Measurements from ENCODE around the gene ZNF319. TPM values are rescaled to one million over a fixed set of nuclear protein-coding genes. Genes with fewer than 3 reads are reported as not detected.

ZNF319 gene
- total and polyA plus RNA-seq, 4 experiments from 2014 or later, result 2.3 to 20.5 (median 18.1) TPM

DNA sequence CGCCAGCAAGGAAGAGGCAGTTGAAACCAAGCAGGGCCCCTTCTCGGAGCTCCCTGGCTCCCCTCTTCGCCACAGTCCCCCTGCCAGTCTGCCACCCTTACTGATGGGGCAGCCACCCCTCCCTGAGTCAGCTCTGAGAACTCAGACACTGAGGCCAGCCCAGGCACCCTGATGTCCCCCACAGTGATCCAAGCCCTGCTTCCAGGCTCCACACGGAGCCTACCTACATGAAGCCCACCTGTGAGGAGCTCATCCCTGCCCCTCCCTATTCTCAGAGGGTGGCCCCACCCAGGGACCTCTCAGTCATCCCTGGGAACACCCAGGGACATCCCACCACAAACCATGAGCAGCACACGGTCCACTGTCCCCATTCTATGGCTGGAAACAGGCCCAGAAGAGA lies 38.4 kb downstream of the ZNF319 start:
- H3K4me1 ChIP-seq (ENCODE audit: insufficient read depth, low read length), result no peaks in the 10 kb centered on the region
- POLR2A ChIA-PET (ENCODE audit: partially characterized antibody), result interaction anchor here (0.7 kb wide), 1 partner anchor 39 kb away, joined by 3 read pairs; the partner anchor contains the start of gene USB1
- peaks cover 0 to 3% of the 10 kb centered on the region in 2 donors for H3K27me3 Mint-ChIP-seq
- no peak overlapping the region for H3K4me3 ChIP-seq (ENCODE audit: low read length in 2 of 2)
- H3K27ac ChIP-seq (ENCODE audit: low read depth, low read length), result no peak overlapping the region
- no peaks in the 10 kb centered on the region for H3K36me3 Mint-ChIP-seq
- H3K4me1 Mint-ChIP-seq, result no peaks in the 10 kb centered on the region
- intact Hi-C loops (cut with micrococcal nuclease), result no loop called here
- no peaks in the 10 kb centered on the region for H3K9me3 ChIP-seq (ENCODE audit: control insufficient read depth in 1 of 2, low read length in 2 of 2)
- no peak for DNase-seq
- CTCF ChIA-PET (ENCODE audit: partially characterized antibody), result no interaction called here
- no peaks in the 10 kb centered on the region for H3K36me3 ChIP-seq (ENCODE audit: insufficient read depth, low read length)
- H3K27me3 ChIP-seq (ENCODE audit: insufficient read depth, low read length), result no peaks in the 10 kb centered on the region
- H3K4me3 Mint-ChIP-seq, result no peak overlapping the region
- peak overlapping the region in 1 of 7 donors; percentile 29 for H3K27ac Mint-ChIP-seq
- peaks cover 0 to 2% (median 0%) of the 10 kb centered on the region in 8 donors for H3K9me3 Mint-ChIP-seq

DNA sequence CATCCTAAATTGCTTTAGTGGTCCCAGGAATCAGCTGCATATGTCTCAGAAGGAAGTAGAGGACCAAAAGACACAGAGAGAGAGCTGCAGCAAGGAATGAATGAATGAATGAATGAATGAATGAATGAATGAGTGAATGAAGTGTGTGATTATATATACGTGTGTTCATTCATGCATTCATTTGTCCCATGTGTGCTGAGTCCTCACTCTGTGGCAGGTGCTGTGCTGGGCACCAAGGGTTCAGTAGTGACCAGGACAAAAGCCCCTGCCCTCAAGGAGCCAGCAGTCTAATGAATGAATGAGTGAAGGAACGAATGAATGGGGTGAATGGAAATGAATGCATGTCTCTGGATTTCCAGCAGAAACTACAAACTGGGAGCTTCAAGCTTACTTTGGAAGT lies 38.9 kb downstream of the ZNF319 start:
- intact Hi-C loops (cut with micrococcal nuclease), result no loop called here
- Histone ChIP-seq H3K4me3 (ENCODE audit: low read length in 2 of 2) (no peak overlapping the region), H3K9me3 (ENCODE audit: control insufficient read depth in 1 of 2, low read length in 2 of 2) (no peaks in the 10 kb centered on the region), H3K27me3 (ENCODE audit: insufficient read depth, low read length) (no peaks in the 10 kb centered on the region), H3K36me3 (ENCODE audit: insufficient read depth, low read length) (no peaks in the 10 kb centered on the region), H3K4me1 (ENCODE audit: insufficient read depth, low read length) (no peaks in the 10 kb centered on the region), H3K27ac (ENCODE audit: low read depth, low read length) (no peak overlapping the region)
- H3K27ac Mint-ChIP-seq, result peak overlapping the region in 1 of 7 donors; percentile 60
- no peak overlapping the region for H3K4me3 Mint-ChIP-seq
- H3K9me3 Mint-ChIP-seq, result peaks cover 0 to 2% (median 0%) of the 10 kb centered on the region in 8 donors
- no peaks in the 10 kb centered on the region for H3K36me3 Mint-ChIP-seq
- ChIA-PET CTCF (ENCODE audit: partially characterized antibody) (no interaction called here), POLR2A (ENCODE audit: partially characterized antibody) (no interaction called here)
- peaks cover 0 to 3% of the 10 kb centered on the region in 2 donors for H3K27me3 Mint-ChIP-seq
- no peaks in the 10 kb centered on the region for H3K4me1 Mint-ChIP-seq
- DNase-seq, result no peak

DNA sequence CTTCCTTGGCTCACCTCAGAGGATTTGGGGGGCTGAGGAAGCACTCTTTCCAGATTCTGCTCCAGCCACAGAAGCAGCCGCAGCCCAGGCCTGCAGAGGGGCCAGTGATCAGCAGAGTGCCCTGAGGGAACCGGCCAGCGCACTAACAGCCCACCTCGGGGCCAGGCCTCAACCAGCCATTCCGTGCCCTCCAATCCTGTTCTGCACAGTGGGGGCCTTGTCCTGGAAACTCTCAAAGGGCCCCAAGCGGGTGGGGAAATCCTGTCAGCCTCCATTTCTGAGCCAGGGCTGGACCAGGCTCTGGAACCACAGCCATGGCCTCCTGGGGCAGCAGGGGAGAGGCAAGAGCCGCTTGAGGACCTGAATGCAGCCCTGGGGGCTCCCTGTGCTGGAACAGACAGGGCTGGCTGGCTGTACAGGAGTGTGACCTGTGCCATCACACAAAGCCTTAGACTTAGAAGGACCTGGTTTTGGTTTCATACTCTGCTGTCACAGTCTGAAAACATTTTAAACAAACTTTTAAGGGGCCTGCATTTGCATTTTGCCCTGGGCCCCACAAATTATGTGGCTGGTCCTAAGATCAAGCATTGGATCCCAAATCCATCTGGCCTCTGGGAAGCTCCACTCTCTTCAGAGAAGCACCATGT lies 39.5 kb downstream of the ZNF319 start:
- no peaks in the 10 kb centered on the region for H3K36me3 ChIP-seq (ENCODE audit: insufficient read depth, low read length)
- intact Hi-C loops (cut with micrococcal nuclease), result no loop called here
- no peak for DNase-seq
- no peaks in the 10 kb centered on the region for H3K4me1 Mint-ChIP-seq
- H3K36me3 Mint-ChIP-seq, result no peaks in the 10 kb centered on the region
- H3K27me3 ChIP-seq (ENCODE audit: insufficient read depth, low read length), result no peaks in the 10 kb centered on the region
- no peak overlapping the region for H3K4me3 Mint-ChIP-seq
- no peaks in the 10 kb centered on the region for H3K9me3 ChIP-seq (ENCODE audit: control insufficient read depth in 1 of 2, low read length in 2 of 2)
- no peak overlapping the region for H3K27ac ChIP-seq (ENCODE audit: low read depth, low read length)
- ChIA-PET POLR2A (ENCODE audit: partially characterized antibody) (no interaction called here), CTCF (ENCODE audit: partially characterized antibody) (no interaction called here)
- no peak overlapping the region for H3K4me3 ChIP-seq (ENCODE audit: low read length in 2 of 2)
- H3K27ac Mint-ChIP-seq, result peak overlapping the region in 1 of 7 donors; percentile 3
- H3K9me3 Mint-ChIP-seq, result peaks cover 0 to 2% (median 0%) of the 10 kb centered on the region in 8 donors
- H3K4me1 ChIP-seq (ENCODE audit: insufficient read depth, low read length), result no peaks in the 10 kb centered on the region
- H3K27me3 Mint-ChIP-seq, result peaks cover 0 to 3% of the 10 kb centered on the region in 2 donors

DNA sequence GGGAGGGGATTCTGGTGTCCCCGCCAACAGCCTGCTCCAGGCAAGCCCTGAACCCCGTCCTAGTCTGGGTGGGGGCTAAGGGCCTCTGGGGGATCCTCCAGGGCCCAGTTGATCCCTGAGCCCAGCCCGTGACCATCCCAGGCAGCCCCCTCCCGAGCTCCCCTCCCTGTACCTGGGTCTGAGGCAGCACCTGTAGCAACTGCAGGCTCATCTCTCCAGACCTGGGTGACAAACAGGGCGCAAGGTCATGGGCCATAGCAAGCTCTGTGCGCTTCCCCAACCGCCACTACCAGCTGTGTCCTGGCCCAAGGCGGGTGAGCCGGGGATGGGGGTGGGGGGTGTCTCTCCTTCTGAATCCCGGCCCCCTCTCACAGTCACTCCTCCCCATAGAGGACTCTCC lies 40.2 kb downstream of the ZNF319 start:
- Mint-ChIP-seq H3K9me3 (peaks cover 0 to 2% (median 0%) of the 10 kb centered on the region in 8 donors), H3K27me3 (peaks cover 0 to 3% of the 10 kb centered on the region in 2 donors), H3K4me1 (no peaks in the 10 kb centered on the region), H3K4me3 (no peak overlapping the region), H3K27ac (no peak overlapping the region), H3K36me3 (no peaks in the 10 kb centered on the region)
- Histone ChIP-seq H3K4me1 (ENCODE audit: insufficient read depth, low read length) (no peaks in the 10 kb centered on the region), H3K9me3 (ENCODE audit: control insufficient read depth in 1 of 2, low read length in 2 of 2) (no peaks in the 10 kb centered on the region), H3K27ac (ENCODE audit: low read depth, low read length) (no peak overlapping the region), H3K27me3 (ENCODE audit: insufficient read depth, low read length) (no peaks in the 10 kb centered on the region), H3K36me3 (ENCODE audit: insufficient read depth, low read length) (no peaks in the 10 kb centered on the region), H3K4me3 (ENCODE audit: low read length in 2 of 2) (no peak overlapping the region)
- no peak for DNase-seq
- ChIA-PET POLR2A (ENCODE audit: partially characterized antibody) (no interaction called here), CTCF (ENCODE audit: partially characterized antibody) (no interaction called here)
- intact Hi-C loops (cut with micrococcal nuclease), result no loop called here

DNA sequence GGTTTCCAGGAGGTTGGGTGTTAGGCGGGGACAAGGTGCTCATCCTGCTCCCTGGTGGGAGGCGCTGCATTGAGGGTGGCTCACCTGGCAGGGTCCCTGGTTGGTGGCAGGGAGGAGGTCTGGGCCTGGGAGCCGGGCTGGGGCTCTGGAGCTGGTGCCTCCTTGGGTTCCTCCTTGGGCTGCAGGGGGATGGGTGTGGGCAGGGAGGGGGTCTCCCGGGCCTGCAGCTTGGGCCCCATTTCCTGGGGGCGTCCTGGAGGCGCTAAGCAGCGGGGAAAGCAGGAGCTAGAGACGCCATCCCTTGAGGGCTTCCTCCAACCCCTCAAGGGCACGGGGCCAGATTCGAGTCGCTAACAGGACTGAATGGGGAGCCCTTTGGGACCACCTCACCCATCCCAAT lies 40.7 kb downstream of the ZNF319 start:
- Histone ChIP-seq H3K36me3 (ENCODE audit: insufficient read depth, low read length) (no peaks in the 10 kb centered on the region), H3K27me3 (ENCODE audit: insufficient read depth, low read length) (no peaks in the 10 kb centered on the region), H3K9me3 (ENCODE audit: control insufficient read depth in 1 of 2, low read length in 2 of 2) (no peaks in the 10 kb centered on the region), H3K4me1 (ENCODE audit: insufficient read depth, low read length) (no peaks in the 10 kb centered on the region), H3K27ac (ENCODE audit: low read depth, low read length) (no peak overlapping the region), H3K4me3 (ENCODE audit: low read length in 2 of 2) (no peak overlapping the region)
- H3K9me3 Mint-ChIP-seq, result no peaks in the 10 kb centered on the region
- H3K36me3 Mint-ChIP-seq, result no peaks in the 10 kb centered on the region
- H3K4me1 Mint-ChIP-seq, result no peaks in the 10 kb centered on the region
- CTCF ChIA-PET (ENCODE audit: partially characterized antibody), result no interaction called here
- H3K4me3 Mint-ChIP-seq, result no peak overlapping the region
- POLR2A ChIA-PET (ENCODE audit: partially characterized antibody), result no interaction called here
- intact Hi-C loops (cut with micrococcal nuclease), result no loop called here
- DNase-seq, result no peak
- H3K27me3 Mint-ChIP-seq, result peaks cover 0 to 3% of the 10 kb centered on the region in 2 donors
- H3K27ac Mint-ChIP-seq, result no peak overlapping the region

DNA sequence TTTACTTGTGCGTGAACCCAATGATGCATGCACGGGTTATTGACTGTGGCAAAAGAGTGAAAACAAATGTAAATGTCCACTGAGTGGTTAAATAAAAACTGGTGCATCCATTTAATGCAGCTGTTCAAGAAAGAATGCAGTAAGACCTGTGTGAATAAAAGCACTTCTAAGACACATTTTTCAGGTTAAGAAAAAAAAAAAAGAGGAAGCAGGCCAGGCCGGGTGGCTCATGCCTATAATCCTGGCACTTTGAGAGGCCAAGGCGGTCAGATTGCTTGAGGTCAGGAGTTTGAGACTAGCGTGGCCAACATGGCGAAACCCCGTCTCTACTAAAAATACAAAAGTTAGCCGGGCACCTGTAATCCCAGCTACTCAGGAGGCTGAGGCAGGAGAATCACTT lies 41.4 kb downstream of the ZNF319 start:
- Mint-ChIP-seq H3K9me3 (no peaks in the 10 kb centered on the region), H3K4me3 (no peak overlapping the region), H3K27ac (no peak overlapping the region), H3K4me1 (no peaks in the 10 kb centered on the region), H3K36me3 (no peaks in the 10 kb centered on the region), H3K27me3 (peaks cover 0 to 3% of the 10 kb centered on the region in 2 donors)
- no peaks in the 10 kb centered on the region for H3K27me3 ChIP-seq (ENCODE audit: insufficient read depth, low read length)
- POLR2A ChIA-PET (ENCODE audit: partially characterized antibody), result no interaction called here
- CTCF ChIA-PET (ENCODE audit: partially characterized antibody), result no interaction called here
- H3K27ac ChIP-seq (ENCODE audit: low read depth, low read length), result no peak overlapping the region
- DNase-seq, result no peak
- no peak overlapping the region for H3K4me3 ChIP-seq (ENCODE audit: low read length in 2 of 2)
- no peaks in the 10 kb centered on the region for H3K36me3 ChIP-seq (ENCODE audit: insufficient read depth, low read length)
- intact Hi-C loops (cut with micrococcal nuclease), result no loop called here
- H3K9me3 ChIP-seq (ENCODE audit: control insufficient read depth in 1 of 2, low read length in 2 of 2), result no peaks in the 10 kb centered on the region
- H3K4me1 ChIP-seq (ENCODE audit: insufficient read depth, low read length), result no peaks in the 10 kb centered on the region

DNA sequence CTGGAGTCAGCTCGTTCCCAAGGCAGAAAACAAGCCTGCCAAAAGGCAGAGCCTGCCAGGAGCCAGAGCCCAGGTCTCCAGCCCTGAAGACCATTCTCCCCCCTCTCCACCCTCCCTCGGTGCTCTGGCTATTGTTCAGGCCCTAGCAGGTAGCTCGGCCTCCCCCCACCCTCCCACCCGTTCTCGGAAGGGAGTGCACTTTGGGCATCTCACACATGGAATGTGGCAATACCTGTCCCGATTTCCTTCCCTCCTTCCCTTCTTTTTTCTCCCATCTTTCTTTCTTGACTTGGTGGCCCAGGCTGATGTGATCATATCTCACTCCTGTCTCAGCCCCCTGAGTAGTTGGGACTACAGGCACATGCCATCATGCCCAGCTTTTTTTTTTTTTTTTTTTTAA lies 41.9 kb downstream of the ZNF319 start:
- no peaks in the 10 kb centered on the region for H3K4me1 Mint-ChIP-seq
- intact Hi-C loops (cut with micrococcal nuclease), result no loop called here

More for the DNA sequence above, 41.9 kb downstream of the ZNF319 start:
- H3K27me3 Mint-ChIP-seq, result peaks cover 1 to 3% of the 10 kb centered on the region in 2 donors
- no peaks in the 10 kb centered on the region for H3K27me3 ChIP-seq (ENCODE audit: insufficient read depth, low read length)
- ChIA-PET POLR2A (ENCODE audit: partially characterized antibody) (no interaction called here), CTCF (ENCODE audit: partially characterized antibody) (no interaction called here)
- DNase-seq, result no peak
- H3K4me3 Mint-ChIP-seq, result no peak overlapping the region
- no peaks in the 10 kb centered on the region for H3K9me3 ChIP-seq (ENCODE audit: control insufficient read depth in 1 of 2, low read length in 2 of 2)
- H3K27ac Mint-ChIP-seq, result peak overlapping the region in 1 of 7 donors; percentile 64
- H3K27ac ChIP-seq (ENCODE audit: low read depth, low read length), result no peak overlapping the region
- H3K36me3 Mint-ChIP-seq, result no peaks in the 10 kb centered on the region
- no peak overlapping the region for H3K4me3 ChIP-seq (ENCODE audit: low read length in 2 of 2)
- H3K4me1 ChIP-seq (ENCODE audit: insufficient read depth, low read length), result no peaks in the 10 kb centered on the region
- H3K36me3 ChIP-seq (ENCODE audit: insufficient read depth, low read length), result no peaks in the 10 kb centered on the region
- no peaks in the 10 kb centered on the region for H3K9me3 Mint-ChIP-seq

Measured in CD4-positive, alpha-beta memory T cell (primary cell).